Measurements from ENCODE around the gene SNRK. TPM values are rescaled to one million over a fixed set of nuclear protein-coding genes. Genes with fewer than 3 reads are reported as not detected.

SNRK gene
- total RNA-seq, 2 donors from 2014 or later, result 19.4 TPM

DNA sequence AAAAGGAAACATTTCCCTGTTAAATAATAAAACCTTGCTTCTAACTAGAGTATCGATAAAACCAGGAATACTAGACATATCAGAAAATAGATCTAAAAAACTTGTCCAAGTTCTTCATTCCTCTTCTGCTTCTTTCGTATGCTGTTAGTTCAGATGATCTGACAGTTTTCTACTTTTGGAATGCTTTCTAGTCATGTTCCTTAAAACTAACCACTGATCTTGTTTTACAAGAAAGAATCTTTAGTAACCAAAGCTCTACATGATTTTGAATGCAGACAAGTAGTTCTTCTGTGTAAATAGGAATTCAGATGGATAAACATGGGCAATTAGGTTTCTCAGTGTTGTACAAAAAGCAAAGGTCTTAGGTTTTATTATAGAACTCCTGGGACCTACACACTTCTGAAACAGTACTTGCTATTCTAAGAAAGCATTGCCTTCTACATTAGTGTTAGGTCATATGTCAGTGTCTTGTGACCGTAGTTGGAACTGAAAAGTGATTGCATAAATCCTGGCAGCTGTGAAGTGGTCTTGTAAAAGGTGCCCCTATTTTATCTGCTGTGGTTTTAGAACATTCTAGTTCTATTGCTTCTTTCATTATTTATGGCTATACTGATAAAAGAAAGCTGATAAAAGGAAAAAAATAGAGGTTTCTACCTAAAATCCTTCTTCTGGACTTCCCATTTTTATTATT lies 40.7 kb downstream of the SNRK start:
- no peak overlapping the region for H3K9ac ChIP-seq (ENCODE audit: extremely low read depth, low read length, poor library complexity, severe bottlenecking)
- DNase-seq, result no peak
- H3K27me3 ChIP-seq (ENCODE audit: control insufficient read depth, insufficient read depth, low read length, poor library complexity, severe bottlenecking), result no peaks in the 10 kb centered on the region
- Mint-ChIP-seq H3K36me3 (ENCODE audit: low read depth) (peaks cover 7% of the 10 kb centered on the region), H3K27ac (no peak overlapping the region), H3K27me3 (ENCODE audit: insufficient read depth) (no peaks in the 10 kb centered on the region), H3K4me3 (no peak overlapping the region), H3K4me1 (no peaks in the 10 kb centered on the region), H3K9me3 (peaks cover 6% of the 10 kb centered on the region)
- H3K4me1 ChIP-seq (ENCODE audit: control insufficient read depth, insufficient read depth, low read length), result no peaks in the 10 kb centered on the region
- WGBS, 2 experiments (ENCODE audit: insufficient coverage in 1 of 2, insufficient read length in 1 of 2), result 92 to 100% methylated on average over 2 to 3 of the region's 3 CpGs
- no peak overlapping the region for H3K27ac ChIP-seq (ENCODE audit: low read depth, low read length)
- TF ChIP-seq CTCF (conservative IDR thresholded peaks at IDR 0.05), result no peak
- H3K9me3 ChIP-seq (ENCODE audit: control insufficient read depth, low read length), result peaks cover 10% of the 10 kb centered on the region
- peaks cover 6% of the 10 kb centered on the region for H3K36me3 ChIP-seq (ENCODE audit: control insufficient read depth, insufficient read depth, low read length)
- no peak overlapping the region for H3K4me3 ChIP-seq (ENCODE audit: low read length)

- Histone ChIP-seq H3K36me3 (ENCODE audit: control insufficient read depth, insufficient read depth, low read length) (peaks cover 8% of the 10 kb centered on the region), H3K27ac (ENCODE audit: low read depth, low read length) (no peak overlapping the region), H3K4me1 (ENCODE audit: control insufficient read depth, insufficient read depth, low read length) (no peaks in the 10 kb centered on the region), H3K9me3 (ENCODE audit: control insufficient read depth, low read length) (peaks cover 10% of the 10 kb centered on the region), H3K9ac (ENCODE audit: extremely low read depth, low read length, poor library complexity, severe bottlenecking) (no peak overlapping the region), H3K4me3 (ENCODE audit: low read length) (no peak overlapping the region), H3K27me3 (ENCODE audit: control insufficient read depth, insufficient read depth, low read length, poor library complexity, severe bottlenecking) (no peaks in the 10 kb centered on the region)
- DNase-seq, result no peak
- Mint-ChIP-seq H3K4me3 (no peak overlapping the region), H3K27me3 (ENCODE audit: insufficient read depth) (no peaks in the 10 kb centered on the region), H3K9me3 (peaks cover 6% of the 10 kb centered on the region), H3K27ac (no peak overlapping the region), H3K36me3 (ENCODE audit: low read depth) (peaks cover 9% of the 10 kb centered on the region), H3K4me1 (no peaks in the 10 kb centered on the region)
- TF ChIP-seq CTCF (conservative IDR thresholded peaks at IDR 0.05), result no peak
Measured at GRCh38 chr3:43327582-43327979, 41.2 kb downstream of the SNRK start.

GRCh38 chr3:43328653-43329052 lies 42.3 kb downstream of the SNRK start:
- H3K9me3 Mint-ChIP-seq, result no peaks in the 10 kb centered on the region
- no peak overlapping the region for H3K9ac ChIP-seq (ENCODE audit: extremely low read depth, low read length, poor library complexity, severe bottlenecking)
- no peaks in the 10 kb centered on the region for H3K4me1 Mint-ChIP-seq
- no peak overlapping the region for H3K4me3 ChIP-seq (ENCODE audit: low read length)
- H3K36me3 ChIP-seq (ENCODE audit: control insufficient read depth, insufficient read depth, low read length), result peaks cover 11% of the 10 kb centered on the region
- H3K27ac ChIP-seq (ENCODE audit: low read depth, low read length), result no peak overlapping the region
- H3K27me3 Mint-ChIP-seq (ENCODE audit: insufficient read depth), result no peaks in the 10 kb centered on the region
- no peak overlapping the region for H3K27ac Mint-ChIP-seq
- no peaks in the 10 kb centered on the region for H3K4me1 ChIP-seq (ENCODE audit: control insufficient read depth, insufficient read depth, low read length)
- no peak overlapping the region for H3K4me3 Mint-ChIP-seq
- H3K9me3 ChIP-seq (ENCODE audit: control insufficient read depth, low read length), result peaks cover 1% of the 10 kb centered on the region
- peaks cover 12% of the 10 kb centered on the region for H3K36me3 Mint-ChIP-seq (ENCODE audit: low read depth)
- no peak for DNase-seq
- TF ChIP-seq CTCF (conservative IDR thresholded peaks at IDR 0.05), result no peak
- no peaks in the 10 kb centered on the region for H3K27me3 ChIP-seq (ENCODE audit: control insufficient read depth, insufficient read depth, low read length, poor library complexity, severe bottlenecking)
